EH (cell line): ENCODE results near the gene DUOXA2.
A peak's percentile ranks its signal among the peaks of the same experiment; 100 is the strongest.
"Not testable (repeated sequence)": the region's sequence is repeated elsewhere in the genome, so short reads cannot be mapped to it uniquely, and the experiment has no call there.

ENCODE experiments used
- DNase-seq: peaks from one replicate; pipeline ENCODE4 v3.0.0-alpha.2; 2015; ENCODE audit warnings: low read depth

Gene DUOXA2

DNA sequence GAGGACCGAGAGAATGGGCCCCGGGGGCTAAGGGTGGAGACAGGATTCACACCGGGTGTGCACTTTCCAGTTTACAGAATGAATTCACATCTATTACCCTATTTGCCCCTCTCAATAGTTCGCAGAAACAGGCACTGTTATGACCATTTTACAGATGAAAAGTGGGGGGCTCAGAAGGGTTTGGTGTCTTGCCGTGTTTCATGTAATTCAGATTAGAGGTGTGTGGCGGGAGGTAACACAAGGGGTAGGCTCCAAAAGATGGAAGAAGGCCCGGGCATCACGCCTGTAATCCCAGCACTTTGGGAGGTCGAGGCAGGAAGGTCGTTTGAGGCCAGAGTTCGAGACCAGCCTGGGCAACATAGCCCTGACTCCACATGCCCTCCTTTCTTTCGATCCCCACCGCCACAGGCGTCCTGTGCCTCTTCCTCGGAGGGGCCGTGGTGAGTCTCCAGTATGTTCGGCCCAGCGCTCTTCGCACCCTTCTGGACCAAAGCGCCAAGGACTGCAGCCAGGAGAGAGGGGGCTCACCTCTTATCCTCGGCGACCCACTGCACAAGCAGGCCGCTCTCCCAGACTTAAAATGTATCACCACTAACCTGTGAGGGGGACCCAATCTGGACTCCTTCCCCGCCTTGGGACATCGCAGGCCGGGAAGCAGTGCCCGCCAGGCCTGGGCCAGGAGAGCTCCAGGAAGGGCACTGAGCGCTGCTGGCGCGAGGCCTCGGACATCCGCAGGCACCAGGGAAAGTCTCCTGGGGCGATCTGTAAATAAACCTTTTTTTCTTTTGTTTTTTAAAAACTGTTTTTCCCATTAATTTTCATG is 3.4 kb downstream of the DUOXA2 start:
- DNase-seq: no peak

DNA sequence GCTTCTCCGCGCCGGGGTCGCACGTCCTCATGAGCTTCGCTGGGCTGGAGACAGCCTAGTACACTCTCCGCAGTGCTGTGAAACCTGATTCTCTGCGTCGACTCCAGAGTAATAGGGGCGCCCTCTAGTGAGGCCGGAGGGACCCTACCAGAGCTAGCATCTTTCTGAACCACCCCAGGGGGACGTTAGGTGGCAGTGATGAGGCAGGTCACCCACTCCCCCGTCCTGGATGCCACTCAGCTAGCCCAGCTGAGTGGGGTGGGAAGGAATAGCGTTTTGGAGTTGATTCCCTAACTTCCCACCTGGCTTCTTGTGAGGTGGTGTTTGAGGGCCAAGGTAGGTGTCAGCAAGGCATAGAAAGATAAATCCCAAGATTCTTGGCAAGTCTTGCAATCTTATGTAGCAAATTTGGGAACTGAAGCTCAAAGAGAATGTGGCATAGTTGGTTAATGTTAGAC is 4.0 kb downstream of the DUOXA2 start:
- peak; percentile 87 for DNase-seq

DNA sequence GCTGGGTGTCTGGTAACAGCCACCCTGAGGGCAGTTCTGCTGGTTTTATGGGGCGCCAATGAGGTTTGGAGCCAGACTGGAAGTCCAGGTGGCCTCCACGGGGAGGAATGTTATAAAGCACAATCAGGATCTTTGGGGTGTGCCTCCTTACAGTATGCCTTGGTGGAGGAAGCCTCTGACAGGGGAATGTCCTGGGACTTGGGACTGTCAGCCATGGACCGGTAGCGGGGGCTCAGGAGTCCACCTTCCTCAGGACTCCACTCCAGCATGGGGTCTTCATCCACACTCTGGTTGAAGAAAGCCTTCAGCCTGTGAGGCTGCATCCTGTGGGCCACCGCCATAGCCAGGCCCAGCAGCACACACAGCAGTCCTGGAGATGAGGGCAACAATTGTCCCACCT is 4.9 kb downstream of the DUOXA2 start:
- no peak for DNase-seq

DNA sequence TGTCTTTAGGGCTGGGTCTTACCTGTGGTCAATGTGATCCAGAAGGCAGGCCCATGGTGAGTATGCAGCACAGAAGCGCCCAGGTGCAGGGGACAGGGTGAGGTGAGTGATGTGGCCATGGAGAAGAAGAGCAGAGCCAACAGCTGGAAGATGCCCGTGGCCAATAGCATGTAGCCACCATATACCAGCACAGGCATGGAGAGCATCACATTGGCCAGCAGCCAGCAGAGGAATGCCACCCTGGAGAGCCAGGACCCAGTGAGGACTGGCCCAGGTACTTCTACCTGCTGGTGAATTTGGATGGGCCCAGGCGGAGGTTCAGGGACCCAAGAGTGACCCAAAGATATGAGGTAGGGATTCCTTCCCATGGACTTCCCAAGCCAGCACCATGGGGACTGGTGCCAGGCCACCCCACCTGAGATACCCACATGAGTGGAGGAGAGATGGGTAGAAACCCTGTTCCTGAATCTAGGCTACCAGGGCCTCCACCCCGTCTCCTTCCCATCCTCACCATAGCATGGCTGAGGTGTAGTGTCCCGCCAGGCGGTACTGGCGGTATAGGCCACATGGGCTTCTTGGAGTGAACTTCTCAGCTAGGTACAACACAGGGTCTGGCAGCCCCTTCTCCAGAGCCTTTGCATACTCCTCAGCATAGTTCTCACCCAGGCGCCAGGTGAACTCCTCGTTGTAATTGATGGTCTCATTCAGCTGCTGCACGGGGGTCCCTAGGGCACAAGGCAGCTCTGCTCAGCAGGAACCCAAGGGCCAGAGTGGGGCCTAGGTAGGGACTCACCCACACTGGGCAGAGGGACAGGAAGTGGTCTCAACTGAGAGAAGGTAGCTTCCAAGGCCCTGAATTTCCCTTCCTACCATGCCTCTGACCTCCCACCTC is 6.2 kb downstream of the DUOXA2 start:
- DNase-seq: no peak

DNA sequence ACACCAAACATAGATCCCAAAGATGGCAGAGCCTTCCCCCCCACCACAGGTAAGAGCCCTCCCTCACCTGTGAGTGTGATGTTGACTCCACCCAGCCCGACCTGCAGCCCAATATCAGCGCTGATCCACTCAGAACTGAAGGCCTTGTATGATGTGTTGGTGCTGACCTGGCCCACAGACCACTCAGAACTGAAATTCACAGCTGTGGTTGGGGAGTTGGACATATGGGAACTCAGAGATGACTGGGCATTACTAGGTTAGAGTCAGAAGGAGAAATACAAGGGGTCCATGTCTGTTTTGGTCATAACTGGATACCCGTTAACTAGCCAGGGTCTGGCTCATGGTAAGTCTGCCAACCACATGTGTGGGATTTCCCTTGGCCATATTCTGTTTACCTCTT is 6.9 kb downstream of the DUOXA2 start:
- DNase-seq: no peak

DNA sequence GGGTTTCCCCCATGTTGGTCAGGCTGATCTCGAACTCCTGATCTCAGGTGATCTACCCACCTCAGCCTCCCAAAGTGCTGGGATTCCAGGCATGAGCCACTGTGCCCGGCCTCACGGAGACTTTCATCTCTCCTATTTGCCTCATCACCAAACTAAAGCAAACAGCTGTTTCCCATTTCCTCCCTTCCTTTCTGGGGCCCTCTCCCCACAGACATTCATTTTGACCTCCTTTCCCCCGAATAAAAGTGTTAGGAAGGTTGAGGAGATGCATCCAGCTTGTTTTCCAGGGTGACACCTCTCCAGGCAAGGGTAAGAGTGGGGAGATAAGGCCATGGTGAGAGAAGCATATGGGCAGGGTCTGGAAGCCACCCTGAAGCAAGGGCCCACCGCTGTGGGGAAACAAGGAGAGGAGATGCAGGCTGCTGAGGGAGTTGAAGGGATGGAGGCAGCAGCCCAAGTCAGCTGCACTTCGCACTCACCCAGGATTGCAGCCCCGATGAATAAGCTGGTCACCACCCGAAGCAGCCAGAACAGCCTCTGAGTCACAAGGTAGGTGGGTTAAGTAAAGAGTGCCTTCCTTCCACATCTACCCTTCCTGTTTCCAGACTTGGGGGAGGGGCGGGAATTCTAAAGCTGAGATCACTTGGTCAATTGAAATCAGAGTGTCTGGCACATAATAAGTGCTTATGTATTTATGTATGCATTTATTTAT is 7.7 kb downstream of the DUOXA2 start:
- DNase-seq: peak; percentile 86

DNA sequence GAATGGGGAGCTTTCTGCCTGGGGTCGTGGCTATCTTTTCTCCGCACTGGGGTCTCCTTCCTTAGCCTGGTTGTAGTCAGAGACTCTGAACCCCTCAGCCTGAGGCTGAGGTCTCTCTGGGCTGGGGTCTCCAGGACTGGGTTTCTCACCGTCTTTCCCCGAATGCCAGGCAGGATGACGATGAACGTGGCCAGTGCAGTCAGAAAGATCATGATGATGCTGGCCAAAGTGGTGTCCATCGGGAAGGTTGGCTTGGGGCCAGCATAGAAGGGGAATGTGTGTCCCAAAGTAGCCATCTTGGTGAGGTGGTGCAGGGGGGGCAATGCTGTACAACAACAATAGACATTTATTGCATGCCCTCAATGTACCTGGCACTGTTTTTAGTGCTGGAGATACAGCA is 8.6 kb downstream of the DUOXA2 start:
- DNase-seq: no peak

DNA sequence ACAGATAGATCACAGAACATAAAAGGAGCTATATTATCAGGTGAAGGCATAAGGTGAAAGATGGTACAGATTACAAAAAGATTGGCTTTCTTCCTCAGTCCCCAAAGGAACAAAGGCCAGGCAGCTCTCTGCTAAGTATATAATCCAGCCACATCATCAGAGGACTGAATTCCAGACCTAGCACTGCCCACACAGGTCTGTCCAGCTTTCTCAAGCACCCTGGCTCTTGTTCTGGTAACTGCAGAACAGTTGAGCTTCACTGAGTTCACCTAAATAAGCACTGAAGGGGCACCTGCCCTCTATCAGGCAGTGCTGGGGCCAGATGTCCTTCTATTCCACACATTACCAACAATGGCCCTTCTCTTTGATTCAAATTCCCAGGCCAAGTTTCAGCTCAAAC is 9.3 kb downstream of the DUOXA2 start:
- DNase-seq: no peak

DNA sequence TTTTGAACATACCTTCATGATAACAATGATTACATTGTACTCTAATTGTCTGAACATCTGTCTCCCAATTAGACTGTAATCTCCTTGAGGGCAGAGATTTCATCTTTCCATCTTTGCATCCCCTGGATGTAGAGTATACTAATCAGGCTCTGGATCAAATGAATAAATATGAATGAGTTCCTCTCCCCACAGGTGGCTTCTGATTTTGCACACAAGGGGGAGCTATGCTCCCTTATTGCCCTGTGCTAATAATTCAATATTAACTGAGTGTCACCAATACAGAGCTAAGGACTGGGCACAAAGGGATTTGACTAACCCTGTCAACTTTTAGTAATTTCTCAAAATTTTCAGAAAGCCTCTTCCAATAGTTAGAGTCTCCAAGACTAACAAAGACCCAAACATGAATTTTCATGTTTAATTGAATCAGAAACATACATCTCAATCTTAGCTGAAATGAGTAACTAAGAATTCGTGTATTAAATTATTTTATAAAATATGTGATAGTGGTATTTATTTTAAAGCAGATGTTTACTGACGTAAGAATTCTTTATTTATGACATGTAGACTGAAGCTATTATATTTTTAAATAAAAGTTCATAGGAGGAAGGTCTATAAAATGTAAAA is 12.5 kb downstream of the DUOXA2 start:
- peak; percentile 42 for DNase-seq

DNA sequence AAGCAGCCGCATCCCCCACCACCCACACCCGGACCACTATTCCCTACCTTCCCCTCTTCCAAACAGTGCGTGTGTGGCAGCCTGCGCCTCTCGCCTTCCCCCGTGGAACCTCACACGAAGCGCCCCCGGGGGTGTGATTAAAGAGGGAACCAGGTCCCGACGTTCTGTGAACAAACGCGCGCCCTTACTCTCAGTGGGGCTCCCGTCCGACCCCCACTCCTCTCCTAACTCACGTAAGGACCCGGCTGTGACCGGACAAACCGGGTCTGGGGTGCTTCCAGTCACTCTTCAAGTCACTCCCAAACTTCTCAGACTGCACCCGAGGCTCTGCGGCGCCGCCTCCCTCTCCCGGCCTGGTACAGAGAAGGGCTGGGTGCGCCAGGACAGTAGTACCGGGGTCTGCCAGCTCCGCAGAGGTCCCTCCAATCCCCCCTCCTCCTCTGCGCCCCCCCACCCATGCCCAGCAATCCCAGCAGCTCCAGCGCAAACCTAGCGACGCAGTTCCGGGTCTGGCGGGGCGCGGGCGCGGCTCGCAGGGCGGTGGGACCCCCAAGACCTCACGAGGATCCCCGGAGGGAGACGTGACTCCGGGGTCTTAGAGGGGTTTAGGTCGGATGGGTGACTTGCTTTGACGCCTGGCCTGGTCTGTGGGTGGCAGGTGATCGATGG is 15.0 kb downstream of the DUOXA2 start:
- no peak for DNase-seq

DNA sequence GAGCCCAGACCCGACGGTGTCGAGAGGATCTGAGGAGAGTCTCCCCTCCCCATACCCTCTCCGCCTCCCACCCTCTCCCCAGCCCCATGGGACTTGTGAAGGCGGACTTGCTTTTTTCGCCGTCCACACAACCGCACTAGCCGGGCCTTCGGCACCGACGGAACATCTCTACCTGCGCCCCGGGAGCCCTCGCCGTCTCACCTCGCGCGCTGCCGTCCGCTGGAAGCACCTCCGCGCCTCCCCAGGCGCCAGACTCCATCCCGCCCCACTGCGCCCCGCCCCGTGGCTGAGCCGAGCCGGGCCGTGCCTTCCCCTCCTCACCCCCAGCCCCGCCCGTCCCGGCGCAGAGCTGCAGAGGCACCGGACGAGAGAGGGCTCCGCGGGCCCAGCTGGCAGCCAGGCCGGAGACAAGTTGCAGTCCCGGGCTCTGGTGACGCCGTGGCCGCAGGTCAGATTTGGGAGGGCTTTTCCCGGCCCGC is 15.6 kb downstream of the DUOXA2 start, which contains the start of the genes DUOX1 and DUOXA1:
TSS of gene DUOX1 (plus strand) at position 344 of the 479 bp plus-strand sequence. CDS start 1,973 bp downstream, outside the sequence.
TSS of gene DUOXA1 (minus strand) at position 229 of the 479 bp plus-strand sequence. CDS start 6,865 bp downstream, outside the sequence.
- DNase-seq: no peak

DNA sequence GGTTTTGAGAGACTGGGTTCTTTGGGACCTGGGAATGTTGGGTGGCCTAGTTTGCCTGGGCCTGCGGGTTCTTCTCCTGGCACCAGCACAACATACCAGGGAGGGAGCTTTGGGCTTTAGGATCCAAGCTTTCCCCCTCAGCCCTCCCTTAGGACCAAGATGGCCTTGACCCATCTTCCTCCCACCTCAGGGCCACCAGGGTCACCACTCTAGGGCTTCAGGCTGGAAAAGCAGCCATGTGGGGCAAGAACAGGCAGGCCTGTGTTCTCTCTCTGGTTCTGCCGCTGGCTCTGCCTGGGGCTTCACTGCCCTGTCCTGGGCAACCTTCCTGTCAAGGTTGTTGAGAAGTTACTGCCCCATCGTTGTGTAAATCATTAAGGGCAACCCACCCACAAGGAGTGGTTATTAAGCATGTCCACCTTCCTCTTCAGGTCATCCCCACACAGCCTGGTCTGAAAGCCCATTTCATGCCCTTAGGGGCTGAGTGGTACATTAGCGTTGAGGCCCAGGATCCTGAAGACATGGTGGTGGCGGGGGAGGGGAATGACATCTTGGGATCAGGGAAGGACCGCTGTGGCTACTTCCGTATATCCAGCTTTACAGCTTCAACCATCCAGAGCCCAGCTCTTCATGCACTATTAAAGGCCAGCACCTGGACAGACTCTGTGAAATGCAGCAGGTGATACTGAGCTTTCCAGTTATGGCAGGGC is 16.3 kb downstream of the DUOXA2 start:
- no peak for DNase-seq

DNA sequence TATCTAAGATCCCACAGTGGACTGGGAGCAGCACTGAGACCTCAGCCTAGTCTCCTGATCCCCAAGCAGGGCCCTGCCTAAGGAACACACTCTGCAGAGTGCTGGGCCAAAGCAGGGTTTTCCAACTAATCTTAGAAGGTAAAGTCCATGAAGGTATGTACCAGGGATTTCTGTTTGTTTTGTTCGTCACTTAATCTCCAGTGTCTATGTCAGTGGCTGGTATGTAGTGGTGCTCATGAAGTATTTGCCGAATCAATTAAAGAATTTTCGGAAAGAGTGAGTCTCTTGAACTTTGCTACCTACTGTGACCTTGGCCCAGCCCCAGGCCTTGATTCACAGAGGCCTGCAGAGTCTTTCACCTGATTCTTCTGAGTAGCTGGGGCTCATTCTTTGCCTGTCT is 17.4 kb downstream of the DUOXA2 start:
- no peak for DNase-seq

DNA sequence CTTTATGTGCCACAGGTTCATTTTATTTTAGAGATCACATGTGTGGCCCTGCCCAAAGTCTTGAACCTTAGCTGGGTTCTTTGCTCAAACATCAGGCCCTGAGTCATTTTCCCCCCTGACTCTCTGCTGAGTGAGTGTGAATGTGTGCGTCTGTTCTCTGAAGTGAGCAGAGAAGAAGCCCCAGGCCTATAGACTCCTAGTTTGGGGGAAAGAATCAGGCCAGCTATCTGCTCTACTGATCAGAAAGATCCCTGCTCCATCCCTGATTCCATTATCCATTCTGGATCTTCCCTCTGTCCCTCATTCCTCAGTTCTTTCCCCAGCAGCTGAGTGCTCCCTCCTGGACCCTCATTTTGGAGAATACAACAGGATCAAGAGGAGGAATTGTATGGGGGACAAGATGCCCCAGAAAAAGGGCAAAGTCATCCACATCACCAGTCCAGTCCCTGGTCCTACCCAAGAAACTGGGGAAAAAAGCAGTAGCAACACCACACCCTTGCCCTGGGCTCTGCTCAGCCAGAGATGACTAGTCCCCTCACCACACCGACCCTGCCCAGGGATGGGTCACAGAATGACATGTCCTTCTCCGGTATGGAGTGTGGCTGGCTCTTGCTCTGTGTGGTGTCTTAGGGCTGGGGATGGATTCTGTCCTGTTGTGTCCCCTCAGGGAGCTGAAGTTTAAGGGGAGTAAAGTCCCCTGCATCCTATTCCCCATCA is 18.9 kb downstream of the DUOXA2 start:
- no peak for DNase-seq

DNA sequence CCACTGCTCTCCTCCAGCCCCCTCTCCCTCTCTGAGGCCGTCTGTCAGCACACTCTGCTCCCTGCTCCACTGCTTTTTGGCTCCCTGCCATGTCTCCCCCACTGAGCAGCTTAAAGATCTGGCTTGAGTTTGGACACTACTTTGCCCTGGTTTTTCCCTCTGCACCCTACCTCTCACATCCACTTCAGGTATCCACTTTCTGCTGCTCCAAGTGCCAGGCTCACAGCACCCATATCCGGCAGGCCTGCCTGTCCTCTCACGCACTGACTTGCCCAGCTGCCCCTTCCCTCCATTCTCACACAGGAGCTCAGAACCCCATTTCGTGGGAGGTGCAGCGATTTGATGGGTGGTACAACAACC is 19.4 kb downstream of the DUOXA2 start:
- DNase-seq: no peak

DNA sequence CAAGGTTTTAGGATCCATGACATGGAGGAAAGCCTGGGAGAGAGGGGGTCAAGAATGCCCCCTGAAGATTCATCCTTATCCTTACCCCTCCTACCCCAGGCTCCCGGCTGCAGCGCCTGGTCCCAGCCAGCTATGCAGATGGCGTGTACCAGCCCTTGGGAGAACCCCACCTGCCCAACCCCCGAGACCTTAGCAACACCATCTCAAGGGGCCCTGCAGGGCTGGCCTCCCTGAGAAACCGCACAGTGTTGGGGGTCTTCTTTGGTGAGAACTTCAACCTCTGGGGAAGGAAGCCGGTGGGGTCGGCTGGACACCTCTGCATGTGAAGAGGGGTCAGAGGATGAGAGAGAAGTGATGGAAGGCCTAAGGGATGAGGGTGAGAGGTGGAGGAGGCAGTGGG is 19.9 kb downstream of the DUOXA2 start:
- no peak for DNase-seq

DNA sequence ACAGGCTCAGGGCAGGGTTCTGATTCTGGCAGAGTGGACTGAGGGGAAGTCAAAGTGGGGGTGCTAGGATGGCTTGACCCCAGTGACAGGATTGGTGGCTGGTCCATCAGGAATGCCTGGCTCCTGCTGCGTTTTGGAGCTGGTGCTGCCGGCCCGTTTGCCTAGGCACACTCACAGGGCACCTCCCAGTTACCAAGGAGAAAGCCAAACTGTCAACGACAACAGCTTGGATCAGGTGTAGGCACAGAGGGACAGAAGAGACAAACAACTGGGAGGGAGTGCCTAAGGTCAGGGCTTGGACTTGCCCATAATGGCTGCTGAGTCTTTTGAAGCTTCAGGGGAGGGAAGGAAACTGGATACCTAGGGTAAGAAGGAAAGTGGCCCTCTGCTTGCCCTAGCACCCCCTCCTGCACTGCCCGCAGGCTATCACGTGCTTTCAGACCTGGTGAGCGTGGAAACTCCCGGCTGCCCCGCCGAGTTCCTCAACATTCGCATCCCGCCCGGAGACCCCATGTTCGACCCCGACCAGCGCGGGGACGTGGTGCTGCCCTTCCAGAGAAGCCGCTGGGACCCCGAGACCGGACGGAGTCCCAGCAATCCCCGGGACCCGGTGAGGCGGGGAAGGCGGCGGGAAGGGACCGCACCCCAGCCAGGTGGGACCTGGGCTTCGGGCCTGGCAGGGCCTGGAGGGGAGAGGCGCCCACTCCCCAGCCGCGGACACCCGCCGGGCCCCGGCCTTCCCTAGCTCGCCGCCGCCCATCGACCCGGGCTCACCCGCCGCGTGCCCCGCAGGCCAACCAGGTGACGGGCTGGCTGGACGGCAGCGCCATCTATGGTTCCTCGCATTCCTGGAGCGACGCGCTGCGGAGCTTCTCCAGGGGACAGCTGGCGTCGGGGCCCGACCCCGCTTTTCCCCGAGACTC is 20.8 kb downstream of the DUOXA2 start:
- DNase-seq: no peak

DNA sequence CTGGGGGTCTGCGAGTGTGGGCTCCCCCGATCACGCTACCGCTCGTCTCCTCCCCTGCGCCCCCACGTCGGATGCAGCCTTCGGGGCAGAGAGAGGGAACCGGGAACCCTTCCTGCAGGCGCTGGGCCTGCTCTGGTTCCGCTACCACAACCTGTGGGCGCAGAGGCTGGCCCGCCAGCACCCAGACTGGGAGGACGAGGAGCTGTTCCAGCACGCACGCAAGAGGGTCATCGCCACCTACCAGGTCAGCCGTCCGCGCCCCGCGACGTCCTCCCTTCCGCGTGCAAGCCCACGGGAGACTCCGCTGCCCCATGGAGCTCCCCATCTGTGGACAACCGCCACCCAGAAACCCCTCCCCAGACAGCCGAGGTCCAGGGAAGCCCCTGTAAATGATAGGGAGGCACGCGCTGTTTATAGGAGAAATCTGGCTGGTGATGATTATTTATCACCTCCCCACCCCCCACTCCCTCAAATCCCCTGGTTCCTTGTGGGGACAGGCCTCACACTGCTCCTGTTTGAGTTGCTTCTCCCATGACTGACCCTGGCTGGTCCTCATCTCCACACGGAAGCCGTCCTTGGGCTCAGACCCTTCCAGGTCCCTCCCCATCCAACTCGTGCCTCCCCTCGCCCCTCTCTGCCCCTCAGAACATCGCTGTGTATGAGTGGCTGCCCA is 21.7 kb downstream of the DUOXA2 start:
- not testable (repeated sequence) for DNase-seq
